Parathyroid adenoma (tissue), 2 donors: Measurements from ENCODE around the gene CADM2.
"Not testable (repeated sequence)": the region's sequence is repeated elsewhere in the genome, so short reads cannot be mapped to it uniquely, and the experiment has no call there.

Source experiments
- H2AFZ ChIP-seq: fragments of 300-600 bp; sonication (generic); one replicate; pipeline ENCODE4 v1.7.0; 2017; ENCODE audit warnings: antibody characterized with exemption, mild to moderate bottlenecking
- H3K27ac ChIP-seq: fragments of 300-600 bp; sonication (generic); one replicate; pipeline ENCODE4 v1.7.0; 2017
- H3K27me3 ChIP-seq: fragments of 300-600 bp; sonication (generic); one replicate; pipeline ENCODE4 v1.7.0; 2017; ENCODE audit warnings: low read length; ENCODE audit not compliant: control insufficient read depth, insufficient read depth
- H3K36me3 ChIP-seq: fragments of 300-600 bp; sonication (generic); one replicate; pipeline ENCODE4 v1.7.0; 2017; ENCODE audit warnings: low read length; ENCODE audit not compliant: control insufficient read depth, insufficient read depth
- H3K4me1 ChIP-seq: fragments of 300-600 bp; sonication (generic); one replicate; pipeline ENCODE4 v1.7.0; 2017; ENCODE audit warnings: control low read depth
- H3K4me2 ChIP-seq: fragments of 300-600 bp; sonication (generic); one replicate; pipeline ENCODE4 v1.7.0; 2017; ENCODE audit warnings: low read length
- H3K4me3 ChIP-seq: fragments of 300-600 bp; sonication (generic); one replicate; pipeline ENCODE4 v1.7.0; 2017; ENCODE audit warnings: low read depth, low read length
- H3K79me2 ChIP-seq: fragments of 300-600 bp; sonication (generic); one replicate; pipeline ENCODE4 v1.7.0; 2017; ENCODE audit warnings: control low read depth
- H3K9ac ChIP-seq: fragments of 300-600 bp; sonication (generic); one replicate; pipeline ENCODE4 v1.7.0; 2017; ENCODE audit warnings: mild to moderate bottlenecking
- H3K9me3 ChIP-seq: fragments of 300-600 bp; sonication (generic); one replicate; pipeline ENCODE4 v1.7.0; 2017; ENCODE audit warnings: low read length; ENCODE audit not compliant: control insufficient read depth
- TF ChIP-seq, protein P1 (sequence below): fragments of 300-600 bp; sonication (generic); IDR thresholded peaks from one replicate; pipeline ENCODE4 v1.7.0; 2017; ENCODE audit warnings: antibody characterized with exemption, mild to moderate bottlenecking
- donor health status: primary hyperparathyroidism.

CADM2 gene

DNA sequence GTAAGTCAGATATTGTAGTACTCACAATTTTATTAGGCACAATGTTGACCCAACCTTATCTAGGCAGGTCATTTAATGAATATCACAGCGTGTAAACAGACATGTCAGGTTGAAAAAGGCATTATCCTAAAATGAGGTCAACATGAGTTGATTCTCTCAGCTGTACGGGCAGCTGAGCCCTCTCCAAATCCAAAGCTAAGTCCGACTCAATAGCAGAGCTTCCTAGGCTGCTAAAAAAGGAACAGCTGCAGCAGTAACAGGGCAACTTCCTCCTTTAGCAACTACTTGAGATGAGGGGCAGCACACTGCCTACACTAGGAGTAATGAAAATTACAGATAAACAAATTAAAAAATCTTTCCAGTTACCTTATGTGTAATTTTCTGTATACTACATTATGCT is 189.2 kb downstream of the CADM2 start:
- Histone ChIP-seq H3K4me2 (no peak overlapping the region), H2AFZ (no peak overlapping the region), H3K27me3 (no peaks in the 10 kb centered on the region), H3K36me3 (no peaks in the 10 kb centered on the region), H3K9ac (no peak overlapping the region), H3K79me2 (no peaks in the 10 kb centered on the region), H3K4me1 (no peaks in the 10 kb centered on the region), H3K9me3 (no peaks in the 10 kb centered on the region), H3K4me3 (no peak overlapping the region), H3K27ac (no peak overlapping the region)
- TF ChIP-seq, protein P1, sequence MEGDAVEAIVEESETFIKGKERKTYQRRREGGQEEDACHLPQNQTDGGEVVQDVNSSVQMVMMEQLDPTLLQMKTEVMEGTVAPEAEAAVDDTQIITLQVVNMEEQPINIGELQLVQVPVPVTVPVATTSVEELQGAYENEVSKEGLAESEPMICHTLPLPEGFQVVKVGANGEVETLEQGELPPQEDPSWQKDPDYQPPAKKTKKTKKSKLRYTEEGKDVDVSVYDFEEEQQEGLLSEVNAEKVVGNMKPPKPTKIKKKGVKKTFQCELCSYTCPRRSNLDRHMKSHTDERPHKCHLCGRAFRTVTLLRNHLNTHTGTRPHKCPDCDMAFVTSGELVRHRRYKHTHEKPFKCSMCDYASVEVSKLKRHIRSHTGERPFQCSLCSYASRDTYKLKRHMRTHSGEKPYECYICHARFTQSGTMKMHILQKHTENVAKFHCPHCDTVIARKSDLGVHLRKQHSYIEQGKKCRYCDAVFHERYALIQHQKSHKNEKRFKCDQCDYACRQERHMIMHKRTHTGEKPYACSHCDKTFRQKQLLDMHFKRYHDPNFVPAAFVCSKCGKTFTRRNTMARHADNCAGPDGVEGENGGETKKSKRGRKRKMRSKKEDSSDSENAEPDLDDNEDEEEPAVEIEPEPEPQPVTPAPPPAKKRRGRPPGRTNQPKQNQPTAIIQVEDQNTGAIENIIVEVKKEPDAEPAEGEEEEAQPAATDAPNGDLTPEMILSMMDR = no peak

DNA sequence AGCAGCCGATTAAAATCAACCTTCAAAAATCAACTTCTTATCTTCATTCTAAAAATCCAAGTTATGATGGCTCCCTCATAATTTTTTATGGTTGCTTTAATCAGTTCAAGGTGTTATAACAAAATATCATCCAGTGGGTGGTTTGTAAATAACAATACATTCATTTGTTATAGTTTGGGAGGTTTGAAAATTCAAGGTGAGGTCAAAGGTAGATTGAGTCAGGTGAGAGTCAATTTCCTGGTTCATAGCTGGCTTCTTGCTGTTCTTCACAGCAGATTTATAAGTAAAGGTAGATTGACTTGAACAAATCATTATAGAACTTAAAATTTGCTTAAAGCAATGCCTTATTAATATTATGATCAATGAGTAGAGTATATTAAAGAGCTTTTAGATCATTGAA is 192.8 kb downstream of the CADM2 start:
- Histone ChIP-seq H3K36me3 (no peaks in the 10 kb centered on the region), H3K4me1 (no peaks in the 10 kb centered on the region), H3K79me2 (no peaks in the 10 kb centered on the region), H3K9me3 (no peaks in the 10 kb centered on the region), H3K4me3 (no peak overlapping the region), H3K4me2 (no peak overlapping the region), H3K9ac (no peak overlapping the region), H3K27me3 (no peaks in the 10 kb centered on the region), H3K27ac (no peak overlapping the region), H2AFZ (no peak overlapping the region)
- TF ChIP-seq, protein P1 = no peak

DNA sequence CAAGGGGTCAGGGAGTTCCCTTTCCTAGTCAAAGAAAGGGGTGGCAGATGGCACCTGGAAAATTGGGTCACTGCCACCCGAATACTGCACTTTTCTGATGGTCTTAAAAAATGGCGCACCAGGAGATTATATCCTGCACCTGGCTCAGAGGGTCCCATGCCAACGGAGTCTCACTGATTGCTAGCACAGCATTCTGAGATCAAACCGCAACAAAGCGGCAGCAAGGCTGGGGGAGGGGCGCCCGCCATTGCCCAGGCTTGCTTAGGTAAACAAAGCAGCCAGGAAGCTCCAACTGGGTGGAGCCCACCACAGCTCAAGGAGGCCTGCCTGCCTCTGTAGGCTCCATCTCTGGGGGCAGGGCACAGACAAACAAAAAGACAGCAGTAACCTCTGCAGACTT is 194.5 kb downstream of the CADM2 start:
- H3K27ac ChIP-seq, H3K9ac ChIP-seq, H3K27me3 ChIP-seq, H3K79me2 ChIP-seq, H3K4me3 ChIP-seq, H3K4me1 ChIP-seq, H3K4me2 ChIP-seq, H3K36me3 ChIP-seq, H3K9me3 ChIP-seq, H2AFZ ChIP-seq: not testable (repeated sequence)

DNA sequence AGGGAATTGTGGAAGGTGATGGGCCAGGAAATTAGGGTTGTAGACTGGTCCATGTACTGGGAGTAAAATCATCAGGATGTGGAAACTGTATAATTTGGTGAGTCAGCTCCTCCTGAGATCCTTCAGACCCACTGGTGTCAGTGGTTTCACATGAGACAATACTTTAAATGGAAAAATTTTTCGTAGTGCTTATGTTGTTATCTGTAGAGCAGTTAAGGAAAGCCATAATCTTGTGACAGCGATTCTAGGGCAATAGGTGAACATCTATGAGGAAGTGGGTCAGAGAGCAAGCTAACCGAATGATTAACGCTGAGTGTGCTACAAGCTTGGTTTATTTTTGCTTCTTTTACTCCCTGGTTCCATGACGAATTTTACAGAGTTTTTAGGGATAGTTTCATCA is 200.6 kb downstream of the CADM2 start:
- TF ChIP-seq, protein P1 = no peak

DNA sequence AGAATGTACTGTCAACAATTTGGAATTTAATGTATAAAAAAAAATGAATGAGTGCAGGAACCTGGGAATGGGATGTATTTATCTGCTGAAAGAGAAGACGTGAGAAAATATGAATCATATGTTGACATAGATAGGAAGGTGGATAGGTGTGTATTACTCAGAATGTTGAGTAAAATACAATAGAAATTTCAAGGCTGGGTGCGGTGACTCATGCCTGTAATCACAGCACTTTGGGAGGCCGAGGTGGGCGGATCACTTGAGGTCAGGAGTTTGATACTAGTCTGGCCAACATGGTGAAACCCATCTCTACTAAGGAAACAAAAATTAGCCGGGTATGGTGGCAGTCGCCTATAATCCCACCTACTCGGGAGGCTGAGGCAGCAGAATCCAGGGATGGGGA is 202.8 kb downstream of the CADM2 start:
- H3K79me2 ChIP-seq = no peaks in the 10 kb centered on the region
- TF ChIP-seq, protein P1 = no peak
- no peaks in the 10 kb centered on the region for H3K27me3 ChIP-seq
- H3K4me1 ChIP-seq = no peaks in the 10 kb centered on the region
- no peak overlapping the region for H2AFZ ChIP-seq
- H3K9ac ChIP-seq = no peak overlapping the region
- no peak overlapping the region for H3K4me3 ChIP-seq
- H3K4me2 ChIP-seq = no peak overlapping the region
- H3K27ac ChIP-seq = no peak overlapping the region
- H3K36me3 ChIP-seq = no peaks in the 10 kb centered on the region
- no peaks in the 10 kb centered on the region for H3K9me3 ChIP-seq

More for the DNA sequence above, 200.6 kb downstream of the CADM2 start:
- Histone ChIP-seq H3K27ac (no peak overlapping the region), H3K4me2 (no peak overlapping the region), H3K4me3 (no peak overlapping the region), H3K27me3 (no peaks in the 10 kb centered on the region), H3K9ac (no peak overlapping the region), H3K36me3 (no peaks in the 10 kb centered on the region), H3K9me3 (no peaks in the 10 kb centered on the region), H2AFZ (no peak overlapping the region), H3K79me2 (no peaks in the 10 kb centered on the region), H3K4me1 (no peaks in the 10 kb centered on the region)
